Measurements from ENCODE around the gene PRKCZ. TPM values are rescaled to one million over a fixed set of nuclear protein-coding genes. Genes with fewer than 3 reads are reported as not detected.

PRKCZ gene
- total RNA-seq, 3 donors from 2014 or later, result 0.64 to 17.9 (median 12.5) TPM

DNA sequence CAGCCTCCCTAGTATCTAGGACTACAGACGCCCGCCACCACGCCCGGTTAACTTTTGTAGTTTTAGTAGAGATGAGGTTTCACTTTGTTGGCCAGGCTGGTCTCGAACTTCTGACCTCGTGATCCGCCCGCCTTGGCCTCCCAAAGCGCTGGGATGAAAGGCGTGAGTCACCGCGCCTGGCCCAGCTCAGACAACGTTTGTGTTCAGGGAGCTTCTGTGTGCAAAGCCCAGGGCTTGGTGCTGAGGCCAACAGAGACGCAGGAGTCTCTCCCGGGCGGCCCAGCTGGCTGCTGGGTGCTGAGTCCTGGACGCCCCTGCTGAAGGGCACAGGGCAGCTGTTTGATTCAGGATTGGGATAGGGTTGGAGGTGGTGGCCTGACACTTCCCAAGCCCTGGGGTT lies 3.0 kb downstream of the PRKCZ start:
- Histone ChIP-seq H3K4me3 (no peak overlapping the region), H3K4me1 (peaks cover 0 to 4% of the 10 kb centered on the region in 2 donors), H3K27ac (no peak overlapping the region), H3K27me3 (peaks cover 4 to 5% of the 10 kb centered on the region in 2 donors), H3K36me3 (no peaks in the 10 kb centered on the region), H3K9me3 (no peaks in the 10 kb centered on the region)
- intact Hi-C loops (cut with DNase I; ENCODE audit: low total_unique reads), result loop anchor here (10.0 kb wide), 1 partner anchor 552 kb away; no protein-coding TSS in a partner anchor
- no peak for DNase-seq (ENCODE audit: low spot score in 2 of 2)
- TF ChIP-seq POLR2A (IDR thresholded peaks at IDR 0.05) (no peak), POLR2AphosphoS5 (IDR thresholded peaks at IDR 0.05) (no peak)
- TF ChIP-seq, protein P1, sequence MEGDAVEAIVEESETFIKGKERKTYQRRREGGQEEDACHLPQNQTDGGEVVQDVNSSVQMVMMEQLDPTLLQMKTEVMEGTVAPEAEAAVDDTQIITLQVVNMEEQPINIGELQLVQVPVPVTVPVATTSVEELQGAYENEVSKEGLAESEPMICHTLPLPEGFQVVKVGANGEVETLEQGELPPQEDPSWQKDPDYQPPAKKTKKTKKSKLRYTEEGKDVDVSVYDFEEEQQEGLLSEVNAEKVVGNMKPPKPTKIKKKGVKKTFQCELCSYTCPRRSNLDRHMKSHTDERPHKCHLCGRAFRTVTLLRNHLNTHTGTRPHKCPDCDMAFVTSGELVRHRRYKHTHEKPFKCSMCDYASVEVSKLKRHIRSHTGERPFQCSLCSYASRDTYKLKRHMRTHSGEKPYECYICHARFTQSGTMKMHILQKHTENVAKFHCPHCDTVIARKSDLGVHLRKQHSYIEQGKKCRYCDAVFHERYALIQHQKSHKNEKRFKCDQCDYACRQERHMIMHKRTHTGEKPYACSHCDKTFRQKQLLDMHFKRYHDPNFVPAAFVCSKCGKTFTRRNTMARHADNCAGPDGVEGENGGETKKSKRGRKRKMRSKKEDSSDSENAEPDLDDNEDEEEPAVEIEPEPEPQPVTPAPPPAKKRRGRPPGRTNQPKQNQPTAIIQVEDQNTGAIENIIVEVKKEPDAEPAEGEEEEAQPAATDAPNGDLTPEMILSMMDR (IDR thresholded peaks at IDR 0.05), result no peak

DNA sequence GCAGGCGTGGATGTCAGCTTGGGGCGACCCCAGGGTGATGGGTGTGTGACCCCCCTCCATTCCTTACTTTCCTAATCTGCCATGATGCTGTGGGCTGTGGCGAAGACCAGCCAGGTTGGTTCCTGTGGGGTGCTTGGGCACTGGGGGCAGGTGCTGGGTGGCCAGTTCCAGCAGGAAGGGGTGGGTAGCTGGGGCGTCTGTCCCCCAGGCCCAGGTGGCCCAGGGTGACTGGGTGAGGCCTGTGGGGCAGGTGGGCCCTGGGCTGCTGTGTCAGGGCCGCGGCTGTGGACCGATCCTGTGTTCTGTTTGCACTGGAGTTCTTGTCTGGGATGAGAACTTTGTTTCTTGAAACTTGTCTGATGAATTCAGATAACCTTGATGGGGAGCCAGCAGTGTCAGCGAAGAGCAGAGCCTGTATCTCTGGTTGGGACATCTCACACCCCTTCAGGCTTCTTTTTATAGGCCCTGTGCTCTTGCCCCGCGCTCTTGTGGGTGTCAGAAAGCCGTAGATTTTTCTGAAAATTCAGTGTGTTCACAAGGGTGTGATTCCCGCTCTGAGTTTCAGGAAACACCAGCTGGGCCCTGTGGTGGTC lies 3.7 kb downstream of the PRKCZ start:
- Histone ChIP-seq H3K36me3 (no peaks in the 10 kb centered on the region), H3K27me3 (peaks cover 0 to 5% of the 10 kb centered on the region in 2 donors), H3K4me3 (no peak overlapping the region), H3K27ac (no peak overlapping the region), H3K9me3 (no peaks in the 10 kb centered on the region), H3K4me1 (peaks cover 0 to 4% of the 10 kb centered on the region in 2 donors)
- TF ChIP-seq POLR2AphosphoS5 (IDR thresholded peaks at IDR 0.05), result no peak
- TF ChIP-seq, protein P1 (IDR thresholded peaks at IDR 0.05), result no peak
- no peak for DNase-seq (ENCODE audit: low spot score in 2 of 2)
- intact Hi-C loops (cut with DNase I; ENCODE audit: low total_unique reads), result loop anchor here (10.0 kb wide), 1 partner anchor 551 kb away; no protein-coding TSS in a partner anchor

DNA sequence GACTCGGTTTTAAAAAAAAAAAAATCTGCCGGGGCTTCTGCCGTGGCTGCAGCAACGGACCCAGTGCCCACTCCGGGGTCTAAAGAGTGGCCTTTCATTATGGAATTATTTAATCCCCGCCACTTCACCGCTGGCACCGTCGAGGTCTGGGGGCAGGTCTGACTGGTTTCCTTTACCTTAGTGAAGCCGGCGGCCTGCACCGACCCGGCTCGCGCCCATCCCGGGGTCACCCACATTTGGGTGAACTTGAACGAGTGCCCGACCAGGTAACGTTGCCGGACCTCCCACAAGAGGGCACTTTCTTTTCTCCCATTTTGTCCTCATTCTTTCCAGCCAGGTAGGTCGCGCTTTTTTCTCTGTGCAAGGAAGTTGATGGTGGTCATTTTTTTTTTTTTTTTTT lies 4.3 kb downstream of the PRKCZ start:
- peaks cover 0 to 4% of the 10 kb centered on the region in 2 donors for H3K27me3 ChIP-seq
- H3K27ac ChIP-seq, result no peak overlapping the region
- no peaks in the 10 kb centered on the region for H3K4me1 ChIP-seq
- TF ChIP-seq, protein P1 (IDR thresholded peaks at IDR 0.05), result no peak
- no peak for TF ChIP-seq POLR2AphosphoS5 (IDR thresholded peaks at IDR 0.05)
- no peak for TF ChIP-seq POLR2A (IDR thresholded peaks at IDR 0.05)
- H3K9me3 ChIP-seq, result no peaks in the 10 kb centered on the region
- intact Hi-C loops (cut with DNase I; ENCODE audit: low total_unique reads), result loop anchor here (10.0 kb wide), 1 partner anchor 550 kb away; no protein-coding TSS in a partner anchor
- no peaks in the 10 kb centered on the region for H3K36me3 ChIP-seq
- DNase-seq (ENCODE audit: low spot score in 2 of 2), result no peak
- no peak overlapping the region for H3K4me3 ChIP-seq

DNA sequence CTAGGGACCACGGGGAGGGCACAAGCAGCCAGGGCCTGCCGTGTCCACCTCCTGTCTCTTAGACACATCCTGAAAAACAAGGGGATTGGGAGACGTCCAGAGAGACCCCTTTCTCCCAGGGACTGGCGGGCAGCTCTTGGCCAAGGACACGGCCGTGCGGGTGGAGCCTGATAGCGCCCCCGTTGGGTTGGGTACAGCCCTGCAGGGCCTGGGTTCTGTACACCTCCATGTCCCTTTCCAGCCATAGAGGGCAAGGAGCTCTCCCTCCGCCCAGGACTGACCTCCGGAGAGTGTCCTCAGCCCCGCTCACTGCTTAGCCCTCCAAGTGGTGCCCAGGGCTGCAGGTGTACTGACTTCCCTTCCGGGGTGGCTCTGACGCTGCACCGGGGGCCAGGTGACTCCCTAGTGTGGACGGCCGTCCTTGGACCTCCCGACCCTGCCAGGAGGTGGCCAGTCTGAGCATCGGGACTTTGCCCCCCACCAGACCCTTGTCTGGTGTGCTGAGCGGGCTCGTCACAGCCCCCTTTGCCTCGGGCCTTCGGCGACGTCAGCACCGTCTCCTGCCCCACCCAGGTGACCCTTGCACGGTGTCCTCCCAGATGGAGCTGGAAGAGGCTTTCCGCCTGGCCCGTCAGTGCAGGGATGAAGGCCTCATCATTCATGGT lies 5.8 kb downstream of the PRKCZ start:
- intact Hi-C loops (cut with DNase I; ENCODE audit: low total_unique reads), result loop anchor here (10.0 kb wide), 1 partner anchor 549 kb away; no protein-coding TSS in a partner anchor
- H3K4me1 ChIP-seq, result no peaks in the 10 kb centered on the region
- no peaks in the 10 kb centered on the region for H3K27me3 ChIP-seq
- no peak for DNase-seq (ENCODE audit: low spot score in 2 of 2)
- H3K9me3 ChIP-seq, result no peaks in the 10 kb centered on the region
- TF ChIP-seq POLR2AphosphoS5 (IDR thresholded peaks at IDR 0.05), result no peak
- TF ChIP-seq POLR2A (IDR thresholded peaks at IDR 0.05), result no peak
- TF ChIP-seq, protein P1 (IDR thresholded peaks at IDR 0.05), result no peak
- H3K27ac ChIP-seq, result no peak overlapping the region
- no peaks in the 10 kb centered on the region for H3K36me3 ChIP-seq
- no peak overlapping the region for H3K4me3 ChIP-seq

DNA sequence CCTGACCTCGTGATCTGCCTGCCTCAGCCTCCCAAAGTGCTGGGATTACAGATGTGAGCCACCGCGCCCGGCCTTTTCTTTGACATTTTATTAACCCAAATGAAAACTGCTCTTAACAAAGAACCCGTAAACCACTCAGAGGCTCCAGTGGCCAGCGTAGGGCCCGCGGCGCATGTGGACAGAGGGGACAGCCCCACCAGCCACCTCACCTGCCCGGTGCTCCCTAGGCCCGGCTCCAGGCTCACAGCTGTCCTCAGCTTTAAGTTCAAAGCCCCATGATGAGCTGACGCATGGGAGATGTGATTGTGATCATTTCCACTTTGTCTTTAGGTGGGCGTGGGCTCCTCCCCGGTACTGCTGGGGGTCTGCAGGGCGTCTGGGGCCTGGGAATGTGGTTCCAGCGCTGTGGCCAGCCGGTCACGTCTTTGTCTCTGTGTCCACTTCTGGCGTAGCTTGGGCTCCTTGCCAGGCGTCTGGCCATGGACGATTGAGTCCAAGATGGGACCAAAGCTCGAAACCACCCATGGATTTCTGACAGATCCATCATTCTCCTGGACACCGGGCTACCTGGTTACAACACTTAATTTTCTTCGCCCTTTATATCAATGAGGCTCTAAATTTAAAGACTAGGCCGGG lies 6.9 kb downstream of the PRKCZ start:
- TF ChIP-seq POLR2AphosphoS5 (IDR thresholded peaks at IDR 0.05), result no peak
- no peak for TF ChIP-seq POLR2A (IDR thresholded peaks at IDR 0.05)
- Histone ChIP-seq H3K27ac (no peak overlapping the region), H3K36me3 (no peaks in the 10 kb centered on the region), H3K4me1 (no peaks in the 10 kb centered on the region), H3K4me3 (no peak overlapping the region), H3K9me3 (no peaks in the 10 kb centered on the region), H3K27me3 (no peaks in the 10 kb centered on the region)
- intact Hi-C loops (cut with DNase I; ENCODE audit: low total_unique reads), result loop anchor here (10.0 kb wide), 1 partner anchor 548 kb away; no protein-coding TSS in a partner anchor
- DNase-seq (ENCODE audit: low spot score in 2 of 2), result no peak
